ELR (cell line): Measurements from ENCODE around the gene TNFAIP2.

Source experiments
- DNase-seq: peaks from one replicate; pipeline ENCODE4 v3.0.0-alpha.2; 2015; ENCODE audit warnings: low read depth

Gene TNFAIP2

GRCh38 chr14:103121846-103122584, 1.2 kb upstream of the TNFAIP2 start:
- DNase-seq = peak; percentile 74

- DNase-seq = no peak
Observed at GRCh38 chr14:103122585-103122946, 695 bp upstream of the TNFAIP2 start.

- peak; percentile 75 for DNase-seq
Observed at GRCh38 chr14:103123634-103124500, 606 bp downstream of the TNFAIP2 start.

- no peak for DNase-seq
Observed at GRCh38 chr14:103124501-103125001, 1.3 kb downstream of the TNFAIP2 start.

GRCh38 chr14:103125098-103126070, 2.1 kb downstream of the TNFAIP2 start:
- DNase-seq = no peak

- no peak for DNase-seq
Observed at GRCh38 chr14:103126088-103126872, 3.0 kb downstream of the TNFAIP2 start.

GRCh38 chr14:103126873-103127304, 3.6 kb downstream of the TNFAIP2 start:
- no peak for DNase-seq

GRCh38 chr14:103127356-103127755, 4.1 kb downstream of the TNFAIP2 start:
- DNase-seq = no peak

GRCh38 chr14:103127861-103128598, 4.8 kb downstream of the TNFAIP2 start:
- no peak for DNase-seq

GRCh38 chr14:103128631-103129300, 5.5 kb downstream of the TNFAIP2 start:
- DNase-seq = peak; percentile 42

- DNase-seq = peak; percentile 40
Observed at GRCh38 chr14:103129301-103130016, 6.2 kb downstream of the TNFAIP2 start.

GRCh38 chr14:103130017-103130764, 6.9 kb downstream of the TNFAIP2 start:
- DNase-seq = no peak

- peak; percentile 55 for DNase-seq
Observed at GRCh38 chr14:103130965-103131364, 7.7 kb downstream of the TNFAIP2 start.

- no peak for DNase-seq
Observed at GRCh38 chr14:103131580-103131979, 8.3 kb downstream of the TNFAIP2 start.

GRCh38 chr14:103132381-103133209, 9.3 kb downstream of the TNFAIP2 start:
- no peak for DNase-seq

GRCh38 chr14:103133210-103134140, 10.2 kb downstream of the TNFAIP2 start:
- DNase-seq = no peak
